ENCODE measurements around the gene GRIN2C.

The GRIN2C gene

DNA sequence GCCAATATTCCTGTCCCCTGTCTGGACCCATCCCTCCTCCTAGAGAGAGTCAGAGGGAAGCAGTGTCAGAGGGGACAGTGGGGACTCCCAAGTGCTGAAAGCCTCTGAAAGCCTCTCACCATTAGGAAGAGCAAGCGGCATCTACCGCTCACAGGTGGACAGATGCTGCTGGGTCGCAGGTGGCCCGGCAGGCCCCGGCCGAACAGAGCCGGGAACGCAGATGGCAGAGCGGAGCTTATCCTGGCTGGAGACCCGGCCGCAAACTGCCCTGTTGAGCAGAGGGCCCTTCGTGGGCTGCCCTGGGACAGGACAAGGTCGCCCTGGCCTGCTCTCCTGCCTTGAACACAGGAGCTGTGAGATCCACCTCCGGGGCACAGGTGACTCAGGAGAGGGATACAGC, 60.6 kb downstream of the GRIN2C start:
- Histone ChIP-seq H3K36me3 (ENCODE audit: low read length) (no peaks in the 10 kb centered on the region), H3K9me3 (ENCODE audit: insufficient read depth, low read length) (no peaks in the 10 kb centered on the region), H3K4me2 (ENCODE audit: low read depth, low read length, poor library complexity, severe bottlenecking) (no peak overlapping the region), H3K27ac (ENCODE audit: low read depth, low read length) (no peak overlapping the region), H3K9ac (ENCODE audit: low read length) (no peak overlapping the region), H3K4me3 (ENCODE audit: insufficient read depth, low read length, poor library complexity, severe bottlenecking) (no peak overlapping the region), H3K27me3 (ENCODE audit: low read length) (no peaks in the 10 kb centered on the region), H2AFZ (ENCODE audit: low read depth, low read length, severe bottlenecking) (no peak overlapping the region), H3K9me2 (replicated peaks; ENCODE audit: insufficient read depth, low read length) (no peaks in the 10 kb centered on the region), H3K79me2 (ENCODE audit: insufficient read depth, low read length) (no peaks in the 10 kb centered on the region), H4K20me1 (ENCODE audit: low read depth, low read length) (no peaks in the 10 kb centered on the region), H3F3A (ENCODE audit: insufficient read depth) (no peaks in the 10 kb centered on the region)
- TF ChIP-seq, protein P1, sequence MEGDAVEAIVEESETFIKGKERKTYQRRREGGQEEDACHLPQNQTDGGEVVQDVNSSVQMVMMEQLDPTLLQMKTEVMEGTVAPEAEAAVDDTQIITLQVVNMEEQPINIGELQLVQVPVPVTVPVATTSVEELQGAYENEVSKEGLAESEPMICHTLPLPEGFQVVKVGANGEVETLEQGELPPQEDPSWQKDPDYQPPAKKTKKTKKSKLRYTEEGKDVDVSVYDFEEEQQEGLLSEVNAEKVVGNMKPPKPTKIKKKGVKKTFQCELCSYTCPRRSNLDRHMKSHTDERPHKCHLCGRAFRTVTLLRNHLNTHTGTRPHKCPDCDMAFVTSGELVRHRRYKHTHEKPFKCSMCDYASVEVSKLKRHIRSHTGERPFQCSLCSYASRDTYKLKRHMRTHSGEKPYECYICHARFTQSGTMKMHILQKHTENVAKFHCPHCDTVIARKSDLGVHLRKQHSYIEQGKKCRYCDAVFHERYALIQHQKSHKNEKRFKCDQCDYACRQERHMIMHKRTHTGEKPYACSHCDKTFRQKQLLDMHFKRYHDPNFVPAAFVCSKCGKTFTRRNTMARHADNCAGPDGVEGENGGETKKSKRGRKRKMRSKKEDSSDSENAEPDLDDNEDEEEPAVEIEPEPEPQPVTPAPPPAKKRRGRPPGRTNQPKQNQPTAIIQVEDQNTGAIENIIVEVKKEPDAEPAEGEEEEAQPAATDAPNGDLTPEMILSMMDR (IDR thresholded peaks at IDR 0.05; ENCODE audit: insufficient read depth, low read length, poor library complexity, severe bottlenecking), result no peak
- TF ChIP-seq EZH2phosphoT487 (conservative IDR thresholded peaks at IDR 0.05; ENCODE audit: low read length), result no peak

- no peak overlapping the region for H2AFZ ChIP-seq (ENCODE audit: low read depth, low read length, severe bottlenecking)
- no peak overlapping the region for H3K9ac ChIP-seq (ENCODE audit: low read length)
- no peaks in the 10 kb centered on the region for H4K20me1 ChIP-seq (ENCODE audit: low read depth, low read length)
- H3K9me2 ChIP-seq (replicated peaks; ENCODE audit: insufficient read depth, low read length), result no peaks in the 10 kb centered on the region
- no peak overlapping the region for H3K27ac ChIP-seq (ENCODE audit: low read depth, low read length)
- H3K79me2 ChIP-seq (ENCODE audit: insufficient read depth, low read length), result no peaks in the 10 kb centered on the region
- no peaks in the 10 kb centered on the region for H3K27me3 ChIP-seq (ENCODE audit: low read length)
- H3K4me3 ChIP-seq (ENCODE audit: insufficient read depth, low read length, poor library complexity, severe bottlenecking), result no peak overlapping the region
- H3K4me2 ChIP-seq (ENCODE audit: low read depth, low read length, poor library complexity, severe bottlenecking), result no peak overlapping the region
- no peaks in the 10 kb centered on the region for H3K36me3 ChIP-seq (ENCODE audit: low read length)
- H3K9me3 ChIP-seq (ENCODE audit: insufficient read depth, low read length), result no peaks in the 10 kb centered on the region
- no peak for TF ChIP-seq EZH2phosphoT487 (conservative IDR thresholded peaks at IDR 0.05; ENCODE audit: low read length)
- TF ChIP-seq, protein P1 (IDR thresholded peaks at IDR 0.05; ENCODE audit: insufficient read depth, low read length, poor library complexity, severe bottlenecking), result no peak
- no peaks in the 10 kb centered on the region for H3F3A ChIP-seq (ENCODE audit: insufficient read depth)
These were observed 61.4 kb downstream of the GRIN2C start for GRCh38 chr17:74798239-74798707.

DNA sequence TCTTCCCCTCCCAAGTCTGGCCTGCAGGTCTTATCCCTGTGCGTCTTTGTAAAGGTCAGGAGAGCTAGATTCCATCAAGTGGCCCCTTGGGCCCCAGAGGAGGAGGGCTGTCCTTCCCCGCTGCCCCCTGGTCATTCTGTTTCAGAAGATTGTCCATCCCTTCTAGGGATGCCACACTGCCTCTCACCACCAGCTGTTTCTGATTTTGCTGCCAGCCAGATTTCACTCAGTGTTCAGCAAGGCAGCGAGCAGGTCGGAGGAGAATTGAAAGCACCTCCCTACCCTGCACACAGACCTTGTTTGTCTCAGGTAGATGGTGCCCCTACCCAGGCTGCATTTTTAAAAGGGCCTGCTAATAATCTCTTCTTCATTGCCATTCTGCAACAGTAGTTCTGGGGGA, 61.9 kb downstream of the GRIN2C start:
- no peaks in the 10 kb centered on the region for H3F3A ChIP-seq (ENCODE audit: insufficient read depth)
- H3K4me2 ChIP-seq (ENCODE audit: low read depth, low read length, poor library complexity, severe bottlenecking), result no peak overlapping the region

More for the DNA sequence above, 61.9 kb downstream of the GRIN2C start:
- Histone ChIP-seq H3K79me2 (ENCODE audit: insufficient read depth, low read length) (no peaks in the 10 kb centered on the region), H3K27ac (ENCODE audit: low read depth, low read length) (no peak overlapping the region), H3K9me2 (replicated peaks; ENCODE audit: insufficient read depth, low read length) (no peaks in the 10 kb centered on the region), H2AFZ (ENCODE audit: low read depth, low read length, severe bottlenecking) (no peak overlapping the region), H4K20me1 (ENCODE audit: low read depth, low read length) (no peaks in the 10 kb centered on the region), H3K4me3 (ENCODE audit: insufficient read depth, low read length, poor library complexity, severe bottlenecking) (no peak overlapping the region), H3K27me3 (ENCODE audit: low read length) (no peaks in the 10 kb centered on the region), H3K36me3 (ENCODE audit: low read length) (no peaks in the 10 kb centered on the region), H3K9me3 (ENCODE audit: insufficient read depth, low read length) (no peaks in the 10 kb centered on the region), H3K9ac (ENCODE audit: low read length) (no peak overlapping the region)
- TF ChIP-seq EZH2phosphoT487 (conservative IDR thresholded peaks at IDR 0.05; ENCODE audit: low read length), result no peak
- TF ChIP-seq, protein P1 (IDR thresholded peaks at IDR 0.05; ENCODE audit: insufficient read depth, low read length, poor library complexity, severe bottlenecking), result no peak

All from SU-DHL-6 (cell line).